HepG2 (cell line): ENCODE data around the gene MORN5. TPM values are rescaled to one million over a fixed set of nuclear protein-coding genes. Genes with fewer than 3 reads are reported as not detected.

Experiments used
- ARID2 ChIP-seq: sonication (generic); formaldehyde crosslinking; IDR thresholded peaks from 2 replicates; pipeline ENCODE4 v1.8.1; 2022; ENCODE audit warnings: mild to moderate bottlenecking, missing genetic modification reagents, borderline replicate concordance
- ARNT ChIP-seq: fragments of 450-650 bp; IDR thresholded peaks from 2 replicates; pipeline ENCODE4 v1.6.1; 2017
- HIVEP1 ChIP-seq: sonication (generic); formaldehyde crosslinking; IDR thresholded peaks from 2 replicates; pipeline ENCODE4 v1.4.0; 2020; ENCODE audit warnings: mild to moderate bottlenecking, missing genetic modification reagents
- IRF9 ChIP-seq: sonication (generic); formaldehyde crosslinking; IDR thresholded peaks from 2 replicates; pipeline ENCODE4 v1.8.0; 2022; ENCODE audit warnings: missing genetic modification reagents, mild to moderate bottlenecking, borderline replicate concordance
- KMT2B ChIP-seq: IDR thresholded peaks from 2 replicates; pipeline ENCODE4 v1.6.1; 2016; ENCODE audit warnings: missing genetic modification reagents, missing compliant biosample characterization
- PLSCR1 ChIP-seq: sonication (generic); formaldehyde crosslinking; IDR thresholded peaks from 2 replicates; pipeline ENCODE4 v1.5.0; 2020; ENCODE audit warnings: missing genetic modification reagents, mild to moderate bottlenecking, borderline replicate concordance
- TARDBP ChIP-seq: sonication (generic); formaldehyde crosslinking; IDR thresholded peaks from 2 replicates; pipeline ENCODE4 v1.8.0; 2022; ENCODE audit warnings: mild to moderate bottlenecking, missing genetic modification reagents
- TFDP1 ChIP-seq: IDR thresholded peaks from 2 replicates; pipeline ENCODE4 v1.6.1; 2016; ENCODE audit warnings: missing compliant biosample characterization, missing genetic modification reagents, borderline replicate concordance
- TGIF2 ChIP-seq: IDR thresholded peaks from 2 replicates; pipeline ENCODE4 v1.6.1; 2016; ENCODE audit warnings: control low read depth, missing compliant biosample characterization
- ZBTB20 ChIP-seq: sonication (generic); formaldehyde crosslinking; IDR thresholded peaks from 2 replicates; pipeline ENCODE4 v1.8.1; 2023; ENCODE audit warnings: missing genetic modification reagents, low read depth, mild to moderate bottlenecking, borderline replicate concordance
- ZBTB39 ChIP-seq: sonication (generic); formaldehyde crosslinking; IDR thresholded peaks from 2 replicates; pipeline ENCODE4 v1.5.0; 2020; ENCODE audit warnings: missing genetic modification reagents
- ZFP1 ChIP-seq: IDR thresholded peaks from 2 replicates; pipeline ENCODE4 v1.6.1; 2016
- ZNF142 ChIP-seq: sonication (generic); formaldehyde crosslinking; IDR thresholded peaks from 2 replicates; pipeline ENCODE4 v1.4.0; 2020; ENCODE audit warnings: missing genetic modification reagents
- ZNF350 ChIP-seq: sonication (generic); formaldehyde crosslinking; IDR thresholded peaks from 2 replicates; pipeline ENCODE4 v1.4.0; 2020; ENCODE audit warnings: mild to moderate bottlenecking, low read depth, missing genetic modification reagents, borderline replicate concordance
- ZNF432 ChIP-seq: sonication (generic); formaldehyde crosslinking; IDR thresholded peaks from 2 replicates; pipeline ENCODE4 v1.5.0; 2020; ENCODE audit warnings: missing genetic modification reagents, mild to moderate bottlenecking, borderline replicate concordance
- ZNF598 ChIP-seq: sonication (generic); formaldehyde crosslinking; IDR thresholded peaks from 2 replicates; pipeline ENCODE4 v1.5.1; 2020; ENCODE audit warnings: mild to moderate bottlenecking, missing genetic modification reagents, borderline replicate concordance
- ZNF746 ChIP-seq: sonication (generic); formaldehyde crosslinking; IDR thresholded peaks from 2 replicates; pipeline ENCODE4 v1.8.0; 2022; ENCODE audit warnings: mild to moderate bottlenecking, missing genetic modification reagents
- polyA plus RNA-seq, 8 experiments: library from polyadenylated mRNA; depleted of rRNA in 3 of 8; stranded (reverse) in 7 of 8; unstranded in 1 of 8; fragments of >200 nt; fragmentation: Illumina TruSeq in 4 of 8; extraction: Trizol in 4 of 8; gene quantifications; 2 replicates each; pipeline versions ENCODE4 v1.2.1 to v1.2.3, GENCODE V29; 2011 to 2016; ENCODE audit warnings: low read depth in 4 of 8, missing spikeins in 1 of 8, mixed read lengths in 1 of 8; ENCODE audit not compliant: insufficient read depth in 1 of 8
- total RNA-seq, 5 experiments: library from RNA; depleted of rRNA; stranded (reverse); fragments of >200 nt; fragmentation: Illumina TruSeq; extraction: Trizol; gene quantifications; 2 replicates each; pipeline ENCODE4 v1.2.3, GENCODE V29; 2016; ENCODE audit warnings: low read depth in 1 of 5

MORN5 gene
- total and polyA plus RNA-seq, 2 of the 13 experiments (the other 11 are each of a cell fraction or from before 2014, with no cell fraction given): not detected

- TF ChIP-seq ZBTB39 (no peak), ZNF598 (CRISPR knock-in tag) (no peak), ZNF432 (CRISPR knock-in tag) (no peak), HIVEP1 (CRISPR knock-in tag) (peak; percentile 63; the same call in 1 of the 2 replicates), KMT2B (CRISPR knock-in tag) (peak; percentile 35; the same call in 1 of the 2 replicates), PLSCR1 (no peak), TARDBP (CRISPR knock-in tag) (no peak), ZBTB20 (CRISPR knock-in tag) (no peak), TGIF2 (CRISPR knock-in tag) (no peak), TFDP1 (CRISPR knock-in tag) (peak; percentile 93; the same call in 1 of the 2 replicates), ZNF746 (CRISPR knock-in tag) (0 out of 2 replicates have a peak, but pooled peaks have one; percentile 73), ARID2 (CRISPR knock-in tag) (no peak), ZNF142 (peak; percentile 49; the same call in 1 of the 2 replicates), ARNT (no peak), IRF9 (CRISPR knock-in tag) (peak; percentile 10; the same call in 1 of the 2 replicates), ZNF350 (CRISPR knock-in tag) (no peak), ZFP1 (CRISPR knock-in tag) (no peak)
Observed at GRCh38 chr9:122213589-122214413, 54.1 kb downstream of the MORN5 start (continued).
